A673 (cell line): ENCODE measurements around the gene CARD19.

Source experiments
- EZH2 ChIP-seq: fragments of 200-600 bp; sonication (generic); IDR thresholded peaks from 2 replicates; pipeline ENCODE4 v1.6.1; 2017; ENCODE audit warnings: borderline replicate concordance, low read depth, mild to moderate bottlenecking, mixed read lengths, antibody characterized with exemption, low read length; ENCODE audit not compliant: poor library complexity, severe bottlenecking
- TF ChIP-seq, protein P1 (sequence below): fragments of 300-800, 200-600 bp; sonication (generic); conservative IDR thresholded peaks from 2 replicates; pipeline ENCODE4 v1.5.1; 2017; ENCODE audit warnings: low read depth, mild to moderate bottlenecking, antibody characterized with exemption, low read length, moderate library complexity, mixed read lengths

- no peak for TF ChIP-seq EZH2
- TF ChIP-seq, protein P1, sequence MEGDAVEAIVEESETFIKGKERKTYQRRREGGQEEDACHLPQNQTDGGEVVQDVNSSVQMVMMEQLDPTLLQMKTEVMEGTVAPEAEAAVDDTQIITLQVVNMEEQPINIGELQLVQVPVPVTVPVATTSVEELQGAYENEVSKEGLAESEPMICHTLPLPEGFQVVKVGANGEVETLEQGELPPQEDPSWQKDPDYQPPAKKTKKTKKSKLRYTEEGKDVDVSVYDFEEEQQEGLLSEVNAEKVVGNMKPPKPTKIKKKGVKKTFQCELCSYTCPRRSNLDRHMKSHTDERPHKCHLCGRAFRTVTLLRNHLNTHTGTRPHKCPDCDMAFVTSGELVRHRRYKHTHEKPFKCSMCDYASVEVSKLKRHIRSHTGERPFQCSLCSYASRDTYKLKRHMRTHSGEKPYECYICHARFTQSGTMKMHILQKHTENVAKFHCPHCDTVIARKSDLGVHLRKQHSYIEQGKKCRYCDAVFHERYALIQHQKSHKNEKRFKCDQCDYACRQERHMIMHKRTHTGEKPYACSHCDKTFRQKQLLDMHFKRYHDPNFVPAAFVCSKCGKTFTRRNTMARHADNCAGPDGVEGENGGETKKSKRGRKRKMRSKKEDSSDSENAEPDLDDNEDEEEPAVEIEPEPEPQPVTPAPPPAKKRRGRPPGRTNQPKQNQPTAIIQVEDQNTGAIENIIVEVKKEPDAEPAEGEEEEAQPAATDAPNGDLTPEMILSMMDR: no peak
Measured at GRCh38 chr9:93093127-93093876, 2.7 kb upstream of the CARD19 start.
